ENCODE results near the gene MEG3. TPM values are rescaled to one million over a fixed set of nuclear protein-coding genes. Genes with fewer than 3 reads are reported as not detected.

The MEG3 gene
- total and polyA plus RNA-seq, 9 of the 15 experiments (the other 6 are each of a cell fraction or from before 2014, with no cell fraction given) = 0.10 to 5.3 (median 1.0) TPM; not detected in 1

DNA sequence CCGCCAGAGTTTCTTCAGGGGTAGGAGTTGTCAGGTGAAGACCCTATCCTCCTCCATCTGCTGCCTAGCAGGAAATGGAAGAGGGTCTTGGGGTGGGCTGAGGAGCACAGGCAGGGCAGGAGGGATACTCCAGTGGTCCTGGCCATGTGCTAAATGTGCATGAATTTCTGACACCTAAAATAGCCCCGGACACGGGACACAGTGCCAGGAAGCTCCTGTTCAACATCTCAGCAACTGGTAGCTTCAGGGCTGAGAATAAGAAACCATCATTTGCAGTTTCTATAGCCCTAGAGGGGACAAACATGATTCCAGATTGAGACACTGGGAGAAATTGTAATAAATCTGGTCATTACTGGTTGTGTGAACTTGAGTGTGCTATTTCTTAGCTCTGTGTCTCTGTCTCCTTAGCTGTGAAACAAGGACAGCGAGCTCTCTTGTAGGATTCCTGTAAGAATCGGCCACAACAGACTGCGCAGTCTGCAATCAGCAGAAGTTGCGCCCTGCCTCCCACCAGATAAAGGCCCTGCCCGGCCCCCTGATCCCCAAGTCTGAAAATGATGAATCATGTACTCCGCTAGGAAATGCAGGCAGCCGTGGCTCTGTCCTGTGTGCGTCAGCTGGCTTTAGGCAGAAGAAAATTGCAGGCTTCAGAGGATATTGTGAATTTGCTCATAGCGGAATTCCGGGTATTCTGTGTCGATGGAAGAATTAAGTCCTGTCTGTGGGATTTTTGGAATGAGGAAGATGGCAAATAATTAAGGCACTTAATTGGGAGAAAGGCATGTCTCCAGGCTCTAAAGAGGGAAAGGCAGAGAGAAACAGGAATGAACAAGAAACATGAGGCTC lies 35.2 kb upstream of the MEG3 start:
- intact Hi-C loops (cut with micrococcal nuclease) (no loop called here), in situ Hi-C loops (cut with MboI) (no loop called here)
- H3K4me3 ChIP-seq = no peak overlapping the region
- TSS peak; percentile 70 for BruUV-seq (replicated peaks)
- no peaks in the 10 kb centered on the region for H4K20me1 ChIP-seq (replicated peaks; ENCODE audit: control insufficient read depth, insufficient read depth, low read length)
- H3K27me3 ChIP-seq (ENCODE audit: control insufficient read depth in 2 of 2, insufficient read depth in 2 of 2, low read length in 2 of 2) = no peaks in the 10 kb centered on the region
- ATAC-seq (peak; percentile 91), FAIRE-seq (peak; percentile 90), DNase-seq (ENCODE audit: extremely low read depth in 1 of 4, low spot score in 3 of 4) (peak; percentile 76 to 92 (median 85))
- peak overlapping the region; percentile 77 for H2AFZ ChIP-seq (ENCODE audit: low read depth, low read length)
- H3K9ac ChIP-seq (ENCODE audit: insufficient read depth in 1 of 2, low read depth in 2 of 2, low read length in 2 of 2) = peak overlapping the region; percentile 78 to 86
- peaks cover 42 to 46% of the 10 kb centered on the region in 2 experiments for H3K4me1 ChIP-seq (replicated peaks in 1 of 2; ENCODE audit: control insufficient read depth in 2 of 2, insufficient read depth in 2 of 2, low read length in 2 of 2)
- ChIA-PET CTCF (ENCODE audit: low intra/inter-chr PET ratio) (no interaction called here), POLR2A (interaction anchor here (0.6 to 0.9 kb wide), 4 partner anchors 11 to 237 kb away, joined by 3 read pairs; no protein-coding TSS in a partner anchor)
- peak overlapping the region; percentile 87 for H3K27ac ChIP-seq (ENCODE audit: extremely low read depth, low read depth, low read length)
- WGBS (ENCODE audit: insufficient coverage, low coverage, missing lambda C conversion rate) = 2% methylated on average over 14 of the region's 14 CpGs
- no peaks in the 10 kb centered on the region for H3K79me2 ChIP-seq (ENCODE audit: control insufficient read depth, insufficient read depth, low read length)
- no peaks in the 10 kb centered on the region for H3K9me1 ChIP-seq (ENCODE audit: control insufficient read depth, insufficient read depth, low read length)
- no peaks in the 10 kb centered on the region for H3K36me3 ChIP-seq (ENCODE audit: control insufficient read depth, insufficient read depth, low read length)
- peak overlapping the region; percentile 70 for H3K4me2 ChIP-seq (ENCODE audit: insufficient read depth, low read length)
- H3K9me3 ChIP-seq (replicated peaks; ENCODE audit: control insufficient read depth, insufficient read depth, low read depth, low read length) = no peaks in the 10 kb centered on the region
- TF ChIP-seq SMAD3 (CRISPR knock-in tag; conservative IDR thresholded peaks at IDR 0.05) (no peak), HDAC8 (tag; IDR thresholded peaks at IDR 0.05) (no peak), ZNF224 (CRISPR knock-in tag; IDR thresholded peaks at IDR 0.05) (no peak), ZNF197 (CRISPR knock-in tag; IDR thresholded peaks at IDR 0.05; ENCODE audit: low read depth) (peak; percentile 59; the same call in 1 of the 2 replicates), PHF21A (IDR thresholded peaks at IDR 0.05; ENCODE audit: borderline replicate concordance, low read depth) (peak; percentile 56; the same call in 1 of the 2 replicates)
- TF ChIP-seq, protein P1, sequence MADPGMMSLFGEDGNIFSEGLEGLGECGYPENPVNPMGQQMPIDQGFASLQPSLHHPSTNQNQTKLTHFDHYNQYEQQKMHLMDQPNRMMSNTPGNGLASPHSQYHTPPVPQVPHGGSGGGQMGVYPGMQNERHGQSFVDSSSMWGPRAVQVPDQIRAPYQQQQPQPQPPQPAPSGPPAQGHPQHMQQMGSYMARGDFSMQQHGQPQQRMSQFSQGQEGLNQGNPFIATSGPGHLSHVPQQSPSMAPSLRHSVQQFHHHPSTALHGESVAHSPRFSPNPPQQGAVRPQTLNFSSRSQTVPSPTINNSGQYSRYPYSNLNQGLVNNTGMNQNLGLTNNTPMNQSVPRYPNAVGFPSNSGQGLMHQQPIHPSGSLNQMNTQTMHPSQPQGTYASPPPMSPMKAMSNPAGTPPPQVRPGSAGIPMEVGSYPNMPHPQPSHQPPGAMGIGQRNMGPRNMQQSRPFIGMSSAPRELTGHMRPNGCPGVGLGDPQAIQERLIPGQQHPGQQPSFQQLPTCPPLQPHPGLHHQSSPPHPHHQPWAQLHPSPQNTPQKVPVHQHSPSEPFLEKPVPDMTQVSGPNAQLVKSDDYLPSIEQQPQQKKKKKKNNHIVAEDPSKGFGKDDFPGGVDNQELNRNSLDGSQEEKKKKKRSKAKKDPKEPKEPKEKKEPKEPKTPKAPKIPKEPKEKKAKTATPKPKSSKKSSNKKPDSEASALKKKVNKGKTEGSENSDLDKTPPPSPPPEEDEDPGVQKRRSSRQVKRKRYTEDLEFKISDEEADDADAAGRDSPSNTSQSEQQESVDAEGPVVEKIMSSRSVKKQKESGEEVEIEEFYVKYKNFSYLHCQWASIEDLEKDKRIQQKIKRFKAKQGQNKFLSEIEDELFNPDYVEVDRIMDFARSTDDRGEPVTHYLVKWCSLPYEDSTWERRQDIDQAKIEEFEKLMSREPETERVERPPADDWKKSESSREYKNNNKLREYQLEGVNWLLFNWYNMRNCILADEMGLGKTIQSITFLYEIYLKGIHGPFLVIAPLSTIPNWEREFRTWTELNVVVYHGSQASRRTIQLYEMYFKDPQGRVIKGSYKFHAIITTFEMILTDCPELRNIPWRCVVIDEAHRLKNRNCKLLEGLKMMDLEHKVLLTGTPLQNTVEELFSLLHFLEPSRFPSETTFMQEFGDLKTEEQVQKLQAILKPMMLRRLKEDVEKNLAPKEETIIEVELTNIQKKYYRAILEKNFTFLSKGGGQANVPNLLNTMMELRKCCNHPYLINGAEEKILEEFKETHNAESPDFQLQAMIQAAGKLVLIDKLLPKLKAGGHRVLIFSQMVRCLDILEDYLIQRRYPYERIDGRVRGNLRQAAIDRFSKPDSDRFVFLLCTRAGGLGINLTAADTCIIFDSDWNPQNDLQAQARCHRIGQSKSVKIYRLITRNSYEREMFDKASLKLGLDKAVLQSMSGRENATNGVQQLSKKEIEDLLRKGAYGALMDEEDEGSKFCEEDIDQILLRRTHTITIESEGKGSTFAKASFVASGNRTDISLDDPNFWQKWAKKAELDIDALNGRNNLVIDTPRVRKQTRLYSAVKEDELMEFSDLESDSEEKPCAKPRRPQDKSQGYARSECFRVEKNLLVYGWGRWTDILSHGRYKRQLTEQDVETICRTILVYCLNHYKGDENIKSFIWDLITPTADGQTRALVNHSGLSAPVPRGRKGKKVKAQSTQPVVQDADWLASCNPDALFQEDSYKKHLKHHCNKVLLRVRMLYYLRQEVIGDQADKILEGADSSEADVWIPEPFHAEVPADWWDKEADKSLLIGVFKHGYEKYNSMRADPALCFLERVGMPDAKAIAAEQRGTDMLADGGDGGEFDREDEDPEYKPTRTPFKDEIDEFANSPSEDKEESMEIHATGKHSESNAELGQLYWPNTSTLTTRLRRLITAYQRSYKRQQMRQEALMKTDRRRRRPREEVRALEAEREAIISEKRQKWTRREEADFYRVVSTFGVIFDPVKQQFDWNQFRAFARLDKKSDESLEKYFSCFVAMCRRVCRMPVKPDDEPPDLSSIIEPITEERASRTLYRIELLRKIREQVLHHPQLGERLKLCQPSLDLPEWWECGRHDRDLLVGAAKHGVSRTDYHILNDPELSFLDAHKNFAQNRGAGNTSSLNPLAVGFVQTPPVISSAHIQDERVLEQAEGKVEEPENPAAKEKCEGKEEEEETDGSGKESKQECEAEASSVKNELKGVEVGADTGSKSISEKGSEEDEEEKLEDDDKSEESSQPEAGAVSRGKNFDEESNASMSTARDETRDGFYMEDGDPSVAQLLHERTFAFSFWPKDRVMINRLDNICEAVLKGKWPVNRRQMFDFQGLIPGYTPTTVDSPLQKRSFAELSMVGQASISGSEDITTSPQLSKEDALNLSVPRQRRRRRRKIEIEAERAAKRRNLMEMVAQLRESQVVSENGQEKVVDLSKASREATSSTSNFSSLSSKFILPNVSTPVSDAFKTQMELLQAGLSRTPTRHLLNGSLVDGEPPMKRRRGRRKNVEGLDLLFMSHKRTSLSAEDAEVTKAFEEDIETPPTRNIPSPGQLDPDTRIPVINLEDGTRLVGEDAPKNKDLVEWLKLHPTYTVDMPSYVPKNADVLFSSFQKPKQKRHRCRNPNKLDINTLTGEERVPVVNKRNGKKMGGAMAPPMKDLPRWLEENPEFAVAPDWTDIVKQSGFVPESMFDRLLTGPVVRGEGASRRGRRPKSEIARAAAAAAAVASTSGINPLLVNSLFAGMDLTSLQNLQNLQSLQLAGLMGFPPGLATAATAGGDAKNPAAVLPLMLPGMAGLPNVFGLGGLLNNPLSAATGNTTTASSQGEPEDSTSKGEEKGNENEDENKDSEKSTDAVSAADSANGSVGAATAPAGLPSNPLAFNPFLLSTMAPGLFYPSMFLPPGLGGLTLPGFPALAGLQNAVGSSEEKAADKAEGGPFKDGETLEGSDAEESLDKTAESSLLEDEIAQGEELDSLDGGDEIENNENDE (IDR thresholded peaks at IDR 0.05; ENCODE audit: low read depth, low read length) = no peak
- TF ChIP-seq, protein P2, sequence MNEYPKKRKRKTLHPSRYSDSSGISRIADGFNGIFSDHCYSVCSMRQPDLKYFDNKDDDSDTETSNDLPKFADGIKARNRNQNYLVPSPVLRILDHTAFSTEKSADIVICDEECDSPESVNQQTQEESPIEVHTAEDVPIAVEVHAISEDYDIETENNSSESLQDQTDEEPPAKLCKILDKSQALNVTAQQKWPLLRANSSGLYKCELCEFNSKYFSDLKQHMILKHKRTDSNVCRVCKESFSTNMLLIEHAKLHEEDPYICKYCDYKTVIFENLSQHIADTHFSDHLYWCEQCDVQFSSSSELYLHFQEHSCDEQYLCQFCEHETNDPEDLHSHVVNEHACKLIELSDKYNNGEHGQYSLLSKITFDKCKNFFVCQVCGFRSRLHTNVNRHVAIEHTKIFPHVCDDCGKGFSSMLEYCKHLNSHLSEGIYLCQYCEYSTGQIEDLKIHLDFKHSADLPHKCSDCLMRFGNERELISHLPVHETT (CRISPR knock-in tag; conservative IDR thresholded peaks at IDR 0.05 in 1 of 2, IDR thresholded peaks at IDR 0.05 in 1 of 2) = 0 out of 4 replicates have a peak, but pooled peaks of 1 of the 2 experiments have one; percentile 54

Measured in K562 (cell line).